Activated CD8-positive, alpha-beta T cell treated with anti-CD3 and anti-CD28 coated beads for 36 hours (primary cell): Measurements from ENCODE around the gene ARPC1B. TPM values are rescaled to one million over a fixed set of nuclear protein-coding genes. Genes with fewer than 3 reads are reported as not detected.

ENCODE experiments used
- ATAC-seq: fragments of 200-7000 bp; cut with Tn5 transposase; one replicate; pipeline ENCODE4 v1.10.0; 2021; ENCODE audit warnings: mild to moderate bottlenecking, moderate library complexity
- CTCF ChIA-PET: fragments of 350-600 bp; sonication (Branson Sonifier 250); formaldehyde crosslinking; loops from one replicate; lab custom pipeline; 2021; ENCODE audit warnings: antibody characterized with exemption; lab: Charles Lee
- POLR2A ChIA-PET: fragments of 350-600 bp; sonication (Branson Sonifier 250); formaldehyde crosslinking; loops from one replicate; lab custom pipeline; 2021; ENCODE audit warnings: antibody characterized with exemption; lab: Charles Lee
- DNase-seq: peaks from one replicate; pipeline ENCODE4 v3.0.0-alpha.2; 2020
- H3K27ac Mint-ChIP-seq: one replicate; pipeline ENCODE4 v1.8.0; 2021; ENCODE audit warnings: mild to moderate bottlenecking, mixed read lengths
- H3K27me3 Mint-ChIP-seq: one replicate; pipeline ENCODE4 v1.8.0; 2021; ENCODE audit warnings: mixed read lengths
- H3K36me3 Mint-ChIP-seq: one replicate; pipeline ENCODE4 v1.8.0; 2021; ENCODE audit warnings: low read depth, mixed read lengths
- H3K4me1 Mint-ChIP-seq: one replicate; pipeline ENCODE4 v1.8.0; 2021; ENCODE audit warnings: low read depth, mixed read lengths
- H3K4me3 Mint-ChIP-seq: one replicate; pipeline ENCODE4 v1.8.0; 2021; ENCODE audit warnings: mild to moderate bottlenecking, moderate library complexity, mixed read lengths
- H3K9me3 Mint-ChIP-seq: one replicate; pipeline ENCODE4 v1.8.0; 2021; ENCODE audit warnings: mixed read lengths
- intact Hi-C: fragments of 100-400 bp; cut with micrococcal nuclease; formaldehyde crosslinking; loops from one replicate; pipeline ENCODE4 v1.10.0; 2022
- total RNA-seq, 2 experiments: library from RNA; stranded (reverse); gene quantifications; one replicate each; pipeline ENCODE4 v1.2.3, GENCODE V29; 2021
- TF ChIP-seq, protein P1 (sequence below): fragments of 200-600 bp; IDR thresholded peaks from one replicate; pipeline ENCODE4 v1.8.0; 2022; ENCODE audit warnings: antibody characterized with exemption, mild to moderate bottlenecking

ARPC1B gene
- total RNA-seq, 2 experiments from 2014 or later = 304 to 307 TPM

DNA sequence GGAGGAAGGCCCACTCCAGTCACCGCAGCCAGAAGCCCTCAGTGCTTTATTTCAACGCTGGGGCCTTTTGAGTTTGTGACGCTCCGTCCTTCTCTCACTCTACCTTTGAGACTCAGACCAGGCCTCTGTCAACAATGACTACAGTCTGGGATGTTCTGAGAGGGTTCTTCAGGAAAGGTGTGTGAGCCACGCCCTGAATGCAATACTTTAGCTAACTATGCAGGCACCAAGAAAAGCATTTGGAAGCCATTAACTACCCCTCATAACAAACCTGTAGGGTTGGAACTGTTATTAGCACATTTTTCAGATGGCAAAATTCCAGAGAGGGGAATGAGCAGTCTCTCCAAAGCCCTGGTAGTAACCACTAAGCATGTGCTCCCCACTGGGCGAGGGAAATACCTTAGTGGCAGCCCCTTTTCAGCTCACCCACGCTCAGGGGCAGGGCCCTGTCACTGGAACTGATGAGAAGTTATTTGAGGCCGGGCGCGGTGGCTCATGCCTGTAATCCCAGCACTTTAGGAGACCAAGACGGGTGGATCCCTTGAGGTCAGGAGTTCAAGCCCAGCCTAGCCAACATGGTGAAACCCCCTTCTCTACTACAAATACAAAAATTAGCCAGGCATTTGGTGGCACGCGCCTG lies 5.7 kb upstream of the ARPC1B start:
- intact Hi-C loops = no loop called here
- peaks cover 16% of the 10 kb centered on the region for H3K36me3 Mint-ChIP-seq

DNA sequence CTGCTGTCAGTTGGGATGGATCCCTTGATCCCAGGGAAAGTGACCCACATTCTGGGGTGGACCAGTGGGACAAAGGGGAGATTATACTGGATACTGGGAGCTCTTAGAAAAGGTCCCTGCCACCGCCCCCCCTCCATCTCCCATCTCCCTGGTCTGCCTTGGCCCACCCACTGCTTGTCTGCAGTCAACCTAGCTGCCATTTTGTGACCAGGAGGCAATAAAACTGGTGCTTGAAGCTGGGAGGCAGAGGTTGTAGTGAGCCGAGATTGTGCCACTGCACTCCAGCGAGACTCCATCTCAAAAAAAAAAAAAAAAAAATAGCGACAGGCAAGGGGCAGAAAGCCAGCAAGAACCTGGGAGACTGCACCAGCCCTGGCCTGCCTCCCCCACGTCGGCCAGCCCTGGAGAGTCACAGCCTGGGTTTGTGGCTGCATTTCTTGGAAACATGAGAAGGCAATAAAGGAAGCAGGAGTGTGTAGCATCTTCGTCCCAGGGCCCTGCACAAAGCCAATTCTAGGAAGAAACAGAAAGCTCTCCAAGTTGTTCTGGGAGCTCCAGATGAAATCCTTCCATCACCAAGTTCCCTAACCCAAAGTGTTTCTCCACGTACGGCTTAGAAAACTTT lies 4.7 kb upstream of the ARPC1B start:
- ChIA-PET POLR2A (interaction anchor here (0.6 to 1.5 kb wide), 3 partner anchors 9 to 235 kb away, joined by 3 read pairs; no protein-coding TSS in a partner anchor), CTCF (interaction anchor here (1.2 to 1.5 kb wide), 2 partner anchors 8 to 17 kb away, joined by 3 read pairs; no protein-coding TSS in a partner anchor)
- no peak for ATAC-seq
- Mint-ChIP-seq H3K4me1 (peaks cover 19% of the 10 kb centered on the region), H3K36me3 (peaks cover 13% of the 10 kb centered on the region), H3K4me3 (no peak overlapping the region), H3K27ac (no peak overlapping the region), H3K9me3 (no peaks in the 10 kb centered on the region), H3K27me3 (no peaks in the 10 kb centered on the region)
- peak; percentile 26 for DNase-seq
- intact Hi-C loops = no loop called here
- TF ChIP-seq, protein P1, sequence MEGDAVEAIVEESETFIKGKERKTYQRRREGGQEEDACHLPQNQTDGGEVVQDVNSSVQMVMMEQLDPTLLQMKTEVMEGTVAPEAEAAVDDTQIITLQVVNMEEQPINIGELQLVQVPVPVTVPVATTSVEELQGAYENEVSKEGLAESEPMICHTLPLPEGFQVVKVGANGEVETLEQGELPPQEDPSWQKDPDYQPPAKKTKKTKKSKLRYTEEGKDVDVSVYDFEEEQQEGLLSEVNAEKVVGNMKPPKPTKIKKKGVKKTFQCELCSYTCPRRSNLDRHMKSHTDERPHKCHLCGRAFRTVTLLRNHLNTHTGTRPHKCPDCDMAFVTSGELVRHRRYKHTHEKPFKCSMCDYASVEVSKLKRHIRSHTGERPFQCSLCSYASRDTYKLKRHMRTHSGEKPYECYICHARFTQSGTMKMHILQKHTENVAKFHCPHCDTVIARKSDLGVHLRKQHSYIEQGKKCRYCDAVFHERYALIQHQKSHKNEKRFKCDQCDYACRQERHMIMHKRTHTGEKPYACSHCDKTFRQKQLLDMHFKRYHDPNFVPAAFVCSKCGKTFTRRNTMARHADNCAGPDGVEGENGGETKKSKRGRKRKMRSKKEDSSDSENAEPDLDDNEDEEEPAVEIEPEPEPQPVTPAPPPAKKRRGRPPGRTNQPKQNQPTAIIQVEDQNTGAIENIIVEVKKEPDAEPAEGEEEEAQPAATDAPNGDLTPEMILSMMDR = no peak

More for the DNA sequence above, 5.7 kb upstream of the ARPC1B start:
- no peak for ATAC-seq
- Mint-ChIP-seq H3K27me3 (no peaks in the 10 kb centered on the region), H3K4me3 (no peak overlapping the region), H3K27ac (peak overlapping the region; percentile 49), H3K9me3 (no peaks in the 10 kb centered on the region), H3K4me1 (peaks cover 18% of the 10 kb centered on the region)
- POLR2A ChIA-PET = interaction anchor here (1.0 kb wide), 1 partner anchor 39 kb away, joined by 6 read pairs; the partner anchor contains the start of gene PDAP1
- CTCF ChIA-PET = interaction anchor here (1.2 kb wide), 1 partner anchor 18 kb away, joined by 3 read pairs; no protein-coding TSS in a partner anchor
- TF ChIP-seq, protein P1 = no peak
- no peak for DNase-seq

DNA sequence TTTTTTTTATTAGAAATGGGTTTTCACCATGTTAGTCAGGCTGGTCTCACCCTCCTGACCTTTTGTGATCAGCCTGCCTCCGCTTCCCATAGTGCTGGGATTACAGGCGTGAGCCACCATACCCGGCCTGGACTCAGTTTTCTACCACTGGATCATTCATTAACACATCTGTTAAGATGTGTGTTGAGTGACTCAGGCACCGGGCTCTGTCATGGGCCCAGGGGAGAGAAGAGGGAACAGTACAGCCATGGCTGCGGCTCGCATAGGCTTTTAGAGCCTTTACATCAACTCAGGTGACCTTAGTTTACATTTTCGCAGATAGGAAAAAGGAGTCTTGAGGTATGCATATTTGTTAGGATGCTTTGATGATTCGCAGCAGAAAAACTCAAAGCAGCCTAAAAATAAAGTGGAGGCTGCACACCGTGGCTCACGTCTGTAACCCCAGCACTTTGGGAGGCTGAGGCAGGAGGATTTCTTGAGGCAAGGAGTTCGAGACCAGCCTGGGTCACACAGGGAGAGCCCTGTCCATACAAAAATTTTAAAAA lies 3.1 kb upstream of the ARPC1B start:
- Mint-ChIP-seq H3K9me3 (no peaks in the 10 kb centered on the region), H3K27ac (no peak overlapping the region), H3K4me3 (no peak overlapping the region), H3K36me3 (peaks cover 13% of the 10 kb centered on the region), H3K4me1 (peaks cover 19% of the 10 kb centered on the region), H3K27me3 (no peaks in the 10 kb centered on the region)
- ATAC-seq (no peak), DNase-seq (no peak)
- intact Hi-C loops = no loop called here
- ChIA-PET POLR2A (interaction anchor here (0.6 to 1.4 kb wide), 2 partner anchors 38 to 67 kb away, joined by 4 read pairs; partner anchors contain the start of genes CPSF4 and PTCD1), CTCF (interaction anchor here (2.1 kb wide), 1 partner anchor 16 kb away, joined by 5 read pairs; no protein-coding TSS in a partner anchor)
- TF ChIP-seq, protein P1 = no peak

GRCh38 chr7:99372275-99373090 lies 2.0 kb upstream of the ARPC1B start:
- H3K4me1 Mint-ChIP-seq = peaks cover 25% of the 10 kb centered on the region
- TF ChIP-seq, protein P1 = no peak
- peaks cover 13% of the 10 kb centered on the region for H3K36me3 Mint-ChIP-seq
- peak; percentile 41 for DNase-seq
- no peaks in the 10 kb centered on the region for H3K9me3 Mint-ChIP-seq
- CTCF ChIA-PET = interaction anchor here (0.8 to 2.1 kb wide), 2 partner anchors 11 to 15 kb away, joined by 3 to 5 read pairs; no protein-coding TSS in a partner anchor
- H3K4me3 Mint-ChIP-seq = peak overlapping the region; percentile 77
- POLR2A ChIA-PET = interaction anchor here (0.7 to 4.7 kb wide), 4 partner anchors 8 to 66 kb away, joined by 3 to 30 read pairs (median 4); partner anchors contain the start of genes BUD31, CPSF4, PDAP1 and PTCD1
- intact Hi-C loops = no loop called here
- H3K27ac Mint-ChIP-seq = peak overlapping the region; percentile 75
- no peaks in the 10 kb centered on the region for H3K27me3 Mint-ChIP-seq
- ATAC-seq = no peak
